ENCODE data around the gene EPB41L3.

EPB41L3 gene

DNA sequence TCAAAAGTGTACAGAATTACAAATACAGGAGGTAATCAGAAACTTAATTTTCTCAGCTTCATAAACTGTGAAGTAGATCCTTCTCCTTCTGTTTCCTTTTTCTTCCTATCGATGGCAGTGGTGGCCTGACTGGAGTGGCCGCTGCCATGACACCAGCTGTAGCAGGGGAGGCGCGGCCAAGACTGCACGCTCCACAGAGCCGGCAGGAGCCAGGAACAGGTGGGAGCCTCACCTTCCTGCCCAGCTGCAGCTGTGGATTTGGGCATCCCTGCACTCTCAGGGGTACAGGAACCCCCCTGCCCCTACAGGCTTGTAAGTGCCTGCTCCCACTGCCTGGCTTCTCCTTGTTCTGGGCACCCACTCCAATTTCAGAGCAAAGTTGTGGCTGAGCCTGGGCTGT lies 76.1 kb downstream of the EPB41L3 start:
- H3K9me3 ChIP-seq (ENCODE audit: control insufficient read depth, insufficient read depth, low read length) = no peaks in the 10 kb centered on the region
- no peaks in the 10 kb centered on the region for H3K4me1 ChIP-seq (ENCODE audit: control insufficient read depth, insufficient read depth, low read length)
- no peaks in the 10 kb centered on the region for H3K36me3 ChIP-seq (ENCODE audit: control insufficient read depth, insufficient read depth, low read length)
- H3K27me3 ChIP-seq (ENCODE audit: control insufficient read depth, insufficient read depth, low read length) = no peaks in the 10 kb centered on the region
- no peak overlapping the region for H3K9ac ChIP-seq (ENCODE audit: low read depth, low read length)
- H3K27ac ChIP-seq (ENCODE audit: low read depth, low read length) = no peak overlapping the region
- no peak overlapping the region for H3K4me3 ChIP-seq (ENCODE audit: low read depth, low read length)

DNA sequence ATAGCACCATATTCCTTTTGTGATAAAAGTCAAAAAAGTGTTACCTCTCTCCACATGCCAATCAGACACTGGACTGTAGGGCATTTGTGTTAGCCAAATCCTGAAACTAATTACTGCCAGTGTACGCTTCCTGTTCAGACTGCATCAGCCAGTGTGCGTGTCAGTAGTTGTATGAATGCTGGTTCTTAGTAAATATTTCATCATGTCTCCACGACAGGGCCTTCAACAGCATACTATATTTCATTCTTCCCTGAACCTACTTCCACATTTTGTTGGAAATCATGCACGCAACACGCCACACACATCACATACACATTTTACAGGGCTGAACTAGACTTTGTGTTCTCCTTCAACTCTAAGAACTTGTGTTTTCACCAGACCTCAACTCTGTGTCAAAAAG lies 77.5 kb downstream of the EPB41L3 start:
- no peak overlapping the region for H3K4me3 ChIP-seq (ENCODE audit: low read depth, low read length)
- no peak overlapping the region for H3K9ac ChIP-seq (ENCODE audit: low read depth, low read length)
- no peaks in the 10 kb centered on the region for H3K27me3 ChIP-seq (ENCODE audit: control insufficient read depth, insufficient read depth, low read length)
- H3K36me3 ChIP-seq (ENCODE audit: control insufficient read depth, insufficient read depth, low read length) = no peaks in the 10 kb centered on the region
- no peak overlapping the region for H3K27ac ChIP-seq (ENCODE audit: low read depth, low read length)
- H3K4me1 ChIP-seq (ENCODE audit: control insufficient read depth, insufficient read depth, low read length) = no peaks in the 10 kb centered on the region
- no peaks in the 10 kb centered on the region for H3K9me3 ChIP-seq (ENCODE audit: control insufficient read depth, insufficient read depth, low read length)

DNA sequence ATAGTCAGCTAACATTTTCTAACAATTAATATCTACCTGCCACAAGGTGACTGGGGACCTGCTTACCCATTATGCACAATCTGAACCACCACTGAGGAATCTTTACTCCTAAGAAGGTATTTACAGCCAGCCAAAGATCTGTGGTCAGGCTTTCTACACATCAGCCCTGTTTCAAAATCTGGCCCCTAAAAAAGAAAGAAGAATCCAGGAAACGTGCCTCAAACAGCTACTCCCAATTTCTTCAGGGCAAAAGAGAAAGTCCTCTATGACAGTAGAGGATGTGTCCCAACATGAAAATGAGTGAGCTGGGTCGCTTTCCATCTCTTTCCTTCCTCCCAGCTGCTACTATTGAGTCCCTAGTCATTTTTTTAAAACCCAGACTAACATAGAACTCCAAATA lies 79.5 kb downstream of the EPB41L3 start:
- no peaks in the 10 kb centered on the region for H3K27me3 ChIP-seq (ENCODE audit: control insufficient read depth, insufficient read depth, low read length)
- H3K36me3 ChIP-seq (ENCODE audit: control insufficient read depth, insufficient read depth, low read length) = no peaks in the 10 kb centered on the region

DNA sequence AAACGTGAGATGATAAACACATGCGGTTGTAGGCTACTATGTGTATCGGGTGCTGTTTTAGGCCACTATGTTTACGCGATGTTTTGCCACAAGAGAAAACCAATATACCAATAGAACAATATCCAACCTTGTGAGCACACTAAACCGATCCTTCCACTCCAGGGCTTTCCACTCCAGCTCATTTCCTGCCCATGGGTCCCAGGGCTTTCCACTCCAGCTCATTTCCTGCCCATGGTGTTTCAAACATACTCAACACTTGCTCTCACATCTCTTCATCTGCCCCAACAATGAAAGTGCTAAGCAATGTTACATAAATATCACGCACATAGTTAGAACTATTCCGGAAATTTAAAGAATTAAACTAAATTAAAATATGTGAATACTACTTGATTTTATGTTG lies 80.0 kb downstream of the EPB41L3 start:
- Histone ChIP-seq H3K27me3 (ENCODE audit: control insufficient read depth, insufficient read depth, low read length) (no peaks in the 10 kb centered on the region), H3K4me3 (ENCODE audit: low read depth, low read length) (no peak overlapping the region), H3K36me3 (ENCODE audit: control insufficient read depth, insufficient read depth, low read length) (no peaks in the 10 kb centered on the region)

More for the DNA sequence above, 79.5 kb downstream of the EPB41L3 start:
- H3K4me3 ChIP-seq (ENCODE audit: low read depth, low read length) = no peak overlapping the region
- no peak overlapping the region for H3K9ac ChIP-seq (ENCODE audit: low read depth, low read length)
- peaks cover 3% of the 10 kb centered on the region; the same call in 1 of the 2 replicates for H3K4me1 ChIP-seq (ENCODE audit: control insufficient read depth, insufficient read depth, low read length)
- H3K27ac ChIP-seq (ENCODE audit: low read depth, low read length) = no peak overlapping the region
- H3K9me3 ChIP-seq (ENCODE audit: control insufficient read depth, insufficient read depth, low read length) = no peaks in the 10 kb centered on the region

DNA sequence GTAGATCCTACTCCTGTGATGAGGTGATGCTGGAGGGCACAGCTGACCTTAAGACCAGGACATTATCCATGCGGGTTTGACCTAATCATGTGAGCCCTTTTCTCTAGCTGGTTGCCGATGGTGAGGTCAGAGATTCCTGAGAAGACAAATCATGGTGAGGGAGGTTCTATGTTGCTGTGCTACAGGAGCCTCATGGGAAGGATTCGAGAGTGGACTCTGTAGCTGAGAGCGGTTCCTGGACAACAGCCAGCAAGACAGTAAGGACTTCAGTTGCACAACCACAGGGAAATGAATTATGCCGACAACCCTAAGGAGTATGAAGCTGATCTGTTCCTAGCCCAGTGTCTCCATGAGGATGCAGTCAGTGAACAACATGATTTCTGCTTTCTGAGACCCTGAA lies 80.4 kb downstream of the EPB41L3 start:
- H3K9me3 ChIP-seq (ENCODE audit: control insufficient read depth, insufficient read depth, low read length) = no peaks in the 10 kb centered on the region
- no peak overlapping the region for H3K4me3 ChIP-seq (ENCODE audit: low read depth, low read length)
- H3K9ac ChIP-seq (ENCODE audit: low read depth, low read length) = no peak overlapping the region
- H3K36me3 ChIP-seq (ENCODE audit: control insufficient read depth, insufficient read depth, low read length) = no peaks in the 10 kb centered on the region
- peaks cover 3% of the 10 kb centered on the region; the same call in 1 of the 2 replicates for H3K4me1 ChIP-seq (ENCODE audit: control insufficient read depth, insufficient read depth, low read length)
- no peak overlapping the region for H3K27ac ChIP-seq (ENCODE audit: low read depth, low read length)
- H3K27me3 ChIP-seq (ENCODE audit: control insufficient read depth, insufficient read depth, low read length) = no peaks in the 10 kb centered on the region

More for the DNA sequence above, 80.0 kb downstream of the EPB41L3 start:
- Histone ChIP-seq H3K9ac (ENCODE audit: low read depth, low read length) (no peak overlapping the region), H3K4me1 (ENCODE audit: control insufficient read depth, insufficient read depth, low read length) (peaks cover 3% of the 10 kb centered on the region; the same call in 1 of the 2 replicates), H3K27ac (ENCODE audit: low read depth, low read length) (no peak overlapping the region), H3K9me3 (ENCODE audit: control insufficient read depth, insufficient read depth, low read length) (no peaks in the 10 kb centered on the region)

DNA sequence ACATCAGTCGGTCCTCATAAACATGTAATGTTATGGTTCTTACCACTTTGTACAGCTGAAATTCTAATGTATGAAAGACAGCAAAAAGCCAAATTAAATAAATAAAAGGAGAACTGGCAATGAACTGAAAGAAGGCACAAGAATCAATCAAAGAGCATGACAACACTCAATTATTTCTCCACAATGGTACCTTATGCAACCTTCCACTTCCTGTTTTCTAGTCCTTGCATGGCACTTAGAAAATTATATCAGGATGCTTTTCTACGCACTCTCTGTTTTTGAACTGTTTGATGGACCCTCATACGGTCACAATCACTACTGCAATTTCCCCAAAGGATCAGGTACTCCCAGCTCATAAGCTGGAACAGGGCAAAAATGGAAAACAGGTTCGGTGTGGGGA lies 81.6 kb downstream of the EPB41L3 start:
- H3K27me3 ChIP-seq (ENCODE audit: control insufficient read depth, insufficient read depth, low read length) = no peaks in the 10 kb centered on the region
- H3K27ac ChIP-seq (ENCODE audit: low read depth, low read length) = no peak overlapping the region
- peaks cover 3% of the 10 kb centered on the region; the same call in 1 of the 2 replicates for H3K4me1 ChIP-seq (ENCODE audit: control insufficient read depth, insufficient read depth, low read length)
- H3K36me3 ChIP-seq (ENCODE audit: control insufficient read depth, insufficient read depth, low read length) = no peaks in the 10 kb centered on the region
- no peak overlapping the region for H3K9ac ChIP-seq (ENCODE audit: low read depth, low read length)
- no peak overlapping the region for H3K4me3 ChIP-seq (ENCODE audit: low read depth, low read length)
- no peaks in the 10 kb centered on the region for H3K9me3 ChIP-seq (ENCODE audit: control insufficient read depth, insufficient read depth, low read length)

DNA sequence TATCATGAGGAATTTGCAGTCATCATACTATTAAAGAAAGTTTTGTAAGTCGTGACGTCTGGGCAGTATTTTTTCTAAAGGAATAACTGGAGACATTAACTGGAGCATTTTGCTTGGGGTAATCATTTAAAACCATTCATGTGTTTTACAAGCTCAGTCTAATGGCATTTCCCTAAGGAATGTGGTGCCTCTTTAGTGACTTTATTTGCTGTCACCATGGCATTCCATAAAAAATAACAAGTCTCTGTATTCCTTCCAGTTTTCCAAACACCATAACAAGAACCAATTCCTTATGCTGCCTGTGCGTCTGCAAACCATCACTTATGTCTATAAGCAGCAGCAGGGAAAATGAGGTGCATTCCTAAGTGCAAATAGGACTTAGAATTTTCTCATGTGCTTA lies 82.8 kb downstream of the EPB41L3 start:
- Histone ChIP-seq H3K36me3 (ENCODE audit: control insufficient read depth, insufficient read depth, low read length) (no peaks in the 10 kb centered on the region), H3K9ac (ENCODE audit: low read depth, low read length) (no peak overlapping the region), H3K4me3 (ENCODE audit: low read depth, low read length) (no peak overlapping the region), H3K27ac (ENCODE audit: low read depth, low read length) (no peak overlapping the region), H3K27me3 (ENCODE audit: control insufficient read depth, insufficient read depth, low read length) (no peaks in the 10 kb centered on the region), H3K9me3 (ENCODE audit: control insufficient read depth, insufficient read depth, low read length) (no peaks in the 10 kb centered on the region), H3K4me1 (ENCODE audit: control insufficient read depth, insufficient read depth, low read length) (peaks cover 6% of the 10 kb centered on the region; the same call in 1 of the 2 replicates)

DNA sequence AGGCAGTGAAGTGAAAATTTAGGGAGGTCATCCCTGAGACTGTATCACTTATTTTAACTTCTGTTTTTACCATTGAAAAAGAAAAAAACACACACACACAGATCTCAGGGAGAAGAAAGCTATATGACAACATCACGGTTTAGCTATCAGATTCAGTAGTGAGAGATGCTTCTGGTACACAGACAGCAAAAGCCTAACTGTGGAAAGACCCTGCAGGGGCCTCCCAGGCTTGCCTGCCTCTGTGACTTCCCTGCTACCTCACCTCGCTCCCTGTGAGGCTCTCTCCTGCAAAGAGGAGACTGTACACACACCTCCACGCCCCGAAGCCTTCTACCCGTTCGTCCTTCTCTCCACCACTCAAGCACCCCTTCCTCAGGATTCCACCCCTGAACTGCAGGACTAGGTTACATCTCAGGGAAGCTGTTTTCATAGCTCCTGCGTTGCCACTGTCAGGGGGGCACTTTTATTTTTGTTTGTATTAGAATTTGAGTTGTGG lies 86.3 kb downstream of the EPB41L3 start:
- H3K4me3 ChIP-seq (ENCODE audit: low read depth, low read length) = no peak overlapping the region
- H3K27ac ChIP-seq (ENCODE audit: low read depth, low read length) = no peak overlapping the region

DNA sequence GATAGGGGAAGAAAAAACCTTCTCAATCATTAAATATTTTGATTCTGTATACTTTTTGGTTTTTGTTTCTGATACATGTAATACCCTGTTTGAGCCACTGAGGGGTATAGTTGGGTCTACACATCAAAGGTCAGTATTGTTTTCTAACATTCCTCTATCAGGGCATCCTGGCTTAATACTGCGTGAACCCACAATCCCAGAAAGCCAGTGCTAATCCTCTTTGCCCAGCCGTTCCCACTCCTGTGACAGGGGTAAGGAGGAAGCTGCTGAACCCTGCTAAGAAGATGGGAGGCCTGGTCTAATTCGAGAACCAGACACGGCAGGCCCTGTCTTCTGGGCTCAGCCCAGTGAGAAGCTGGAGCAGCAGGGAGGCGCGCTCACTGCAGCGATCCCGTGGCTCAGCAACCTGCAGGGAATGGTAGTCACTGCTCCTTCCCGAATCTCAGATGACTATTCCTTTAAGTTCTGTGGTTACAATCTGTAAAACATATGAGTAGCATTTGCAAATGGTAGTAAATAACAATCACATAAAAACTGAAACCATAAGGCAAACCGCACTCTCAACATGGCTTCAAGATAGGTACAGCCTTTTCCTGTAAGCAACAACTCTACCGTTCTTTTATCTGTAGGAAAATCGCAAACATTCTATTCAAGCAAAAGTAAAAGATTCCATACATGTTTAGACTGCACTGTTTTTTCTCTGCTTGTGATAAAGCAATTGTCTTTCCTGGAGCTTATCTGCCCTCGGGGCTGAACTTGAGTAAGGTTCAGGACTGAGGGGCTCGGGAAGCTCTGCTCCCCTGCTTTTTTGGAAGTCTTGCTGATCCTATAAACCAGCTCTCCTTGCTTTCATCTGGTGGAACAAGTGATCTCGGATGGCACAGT lies 87.0 kb downstream of the EPB41L3 start:
- no peaks in the 10 kb centered on the region for H3K9me3 ChIP-seq (ENCODE audit: control insufficient read depth, insufficient read depth, low read length)
- H3K27me3 ChIP-seq (ENCODE audit: control insufficient read depth, insufficient read depth, low read length) = no peaks in the 10 kb centered on the region
- H3K27ac ChIP-seq (ENCODE audit: low read depth, low read length) = no peak overlapping the region
- no peak overlapping the region for H3K9ac ChIP-seq (ENCODE audit: low read depth, low read length)
- H3K36me3 ChIP-seq (ENCODE audit: control insufficient read depth, insufficient read depth, low read length) = no peaks in the 10 kb centered on the region
- peak overlapping the region; percentile 26; the same call in 1 of the 2 replicates for H3K4me3 ChIP-seq (ENCODE audit: low read depth, low read length)
- peaks cover 6% of the 10 kb centered on the region; the same call in 1 of the 2 replicates for H3K4me1 ChIP-seq (ENCODE audit: control insufficient read depth, insufficient read depth, low read length)

More for the DNA sequence above, 86.3 kb downstream of the EPB41L3 start:
- Histone ChIP-seq H3K27me3 (ENCODE audit: control insufficient read depth, insufficient read depth, low read length) (no peaks in the 10 kb centered on the region), H3K4me1 (ENCODE audit: control insufficient read depth, insufficient read depth, low read length) (peaks cover 6% of the 10 kb centered on the region; the same call in 1 of the 2 replicates), H3K9me3 (ENCODE audit: control insufficient read depth, insufficient read depth, low read length) (no peaks in the 10 kb centered on the region), H3K36me3 (ENCODE audit: control insufficient read depth, insufficient read depth, low read length) (no peaks in the 10 kb centered on the region), H3K9ac (ENCODE audit: low read depth, low read length) (no peak overlapping the region)

DNA sequence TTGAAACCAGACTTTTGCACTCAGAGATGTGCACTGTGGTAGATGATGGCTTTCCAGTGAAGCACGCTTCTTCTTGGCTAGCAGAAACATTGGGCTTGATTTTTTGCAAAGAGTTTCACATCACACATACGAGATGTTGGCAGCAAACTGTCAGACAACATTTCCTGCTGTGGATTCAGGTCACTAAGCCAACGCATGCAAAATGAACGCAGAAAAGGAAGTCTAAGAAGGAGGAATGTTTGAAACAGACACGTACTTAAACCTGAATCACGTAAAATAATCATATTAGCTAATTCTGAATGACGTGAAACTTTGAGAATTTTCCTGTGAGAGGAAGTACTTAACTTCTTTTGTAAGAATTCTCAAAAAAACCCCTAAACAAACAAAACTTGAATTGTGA lies 88.1 kb downstream of the EPB41L3 start:
- H3K27me3 ChIP-seq (ENCODE audit: control insufficient read depth, insufficient read depth, low read length) = no peaks in the 10 kb centered on the region
- H3K4me1 ChIP-seq (ENCODE audit: control insufficient read depth, insufficient read depth, low read length) = peaks cover 4% of the 10 kb centered on the region; the same call in 1 of the 2 replicates
- no peak overlapping the region for H3K27ac ChIP-seq (ENCODE audit: low read depth, low read length)
- H3K36me3 ChIP-seq (ENCODE audit: control insufficient read depth, insufficient read depth, low read length) = no peaks in the 10 kb centered on the region
- H3K9me3 ChIP-seq (ENCODE audit: control insufficient read depth, insufficient read depth, low read length) = no peaks in the 10 kb centered on the region
- H3K4me3 ChIP-seq (ENCODE audit: low read depth, low read length) = no peak overlapping the region
- no peak overlapping the region for H3K9ac ChIP-seq (ENCODE audit: low read depth, low read length)

DNA sequence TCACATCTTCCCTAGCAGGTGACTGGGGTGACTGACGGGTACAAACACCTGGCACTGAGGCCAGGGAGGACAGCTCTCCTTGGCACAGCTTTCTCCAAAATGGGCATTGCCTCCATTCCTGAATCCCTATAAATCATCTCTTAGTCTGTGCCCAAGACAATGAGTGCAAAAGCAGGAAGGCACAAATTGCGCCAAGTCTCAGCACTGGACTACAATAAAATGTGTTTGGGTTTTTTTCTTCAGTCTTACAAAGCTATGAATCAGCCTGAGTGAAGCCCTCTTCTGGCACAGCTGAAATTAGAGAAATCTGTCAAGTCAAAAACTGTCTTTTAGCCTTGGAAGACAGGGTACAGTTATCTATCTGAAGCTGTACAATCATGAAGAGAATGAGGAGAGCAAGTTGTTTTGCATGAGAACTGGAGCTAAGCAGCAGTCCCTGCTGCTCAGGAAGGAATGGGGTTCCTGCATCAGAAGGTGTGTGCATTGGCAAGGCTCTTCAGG lies 90.8 kb downstream of the EPB41L3 start:
- Histone ChIP-seq H3K4me3 (ENCODE audit: low read depth, low read length) (no peak overlapping the region), H3K9ac (ENCODE audit: low read depth, low read length) (no peak overlapping the region), H3K9me3 (ENCODE audit: control insufficient read depth, insufficient read depth, low read length) (no peaks in the 10 kb centered on the region), H3K27me3 (ENCODE audit: control insufficient read depth, insufficient read depth, low read length) (no peaks in the 10 kb centered on the region), H3K27ac (ENCODE audit: low read depth, low read length) (no peak overlapping the region), H3K36me3 (ENCODE audit: control insufficient read depth, insufficient read depth, low read length) (no peaks in the 10 kb centered on the region), H3K4me1 (ENCODE audit: control insufficient read depth, insufficient read depth, low read length) (0 out of 2 replicates have a peak, but pooled peaks cover 3% of the 10 kb centered on the region)

All from HUES48 (cell line).